Measurements from ENCODE around the gene DYDC1. TPM values are rescaled to one million over a fixed set of nuclear protein-coding genes. Genes with fewer than 3 reads are reported as not detected.

The DYDC1 gene
- total RNA-seq, 1 experiment from 2014 or later = not detected

DNA sequence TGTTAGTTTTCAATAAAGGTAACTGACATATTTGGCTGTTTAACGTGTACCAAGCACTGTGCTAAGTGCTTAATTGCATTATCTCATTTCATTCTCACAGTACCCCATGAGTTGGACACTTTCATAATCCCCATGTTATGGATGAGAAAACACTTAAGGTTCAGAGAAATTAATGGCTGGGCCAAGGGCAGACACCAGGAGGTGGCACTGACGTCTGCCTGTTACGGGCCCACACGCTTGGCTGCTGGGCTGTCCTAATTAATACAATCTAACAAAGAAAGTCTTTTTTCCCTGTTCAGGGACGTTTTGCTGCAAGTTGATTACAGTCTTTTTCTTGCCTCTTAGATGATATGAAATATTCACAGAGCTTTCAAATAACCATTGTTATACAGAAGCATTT lies 16.1 kb upstream of the DYDC1 start:
- intact Hi-C loops (cut with micrococcal nuclease; ENCODE audit: unreplicated experiment) = no loop called here
- ChIA-PET POLR2A (ENCODE audit: low non-redundant PET) (no interaction called here), CTCF (interaction anchor here (0.7 kb wide), 1 partner anchor 8 kb away, joined by 3 read pairs; no protein-coding TSS in a partner anchor)
- Histone ChIP-seq H3K36me3 (ENCODE audit: insufficient read depth, low read length, poor library complexity, severe bottlenecking) (no peaks in the 10 kb centered on the region), H3K4me1 (ENCODE audit: insufficient read depth, low read length, poor library complexity, severe bottlenecking) (no peaks in the 10 kb centered on the region), H3K27ac (ENCODE audit: low read depth, low read length, poor library complexity, severe bottlenecking) (no peak overlapping the region), H3K27me3 (replicated peaks; ENCODE audit: insufficient read depth, low read depth, low read length, poor library complexity) (peaks cover 8% of the 10 kb centered on the region), H3K4me3 (ENCODE audit: low read depth, low read length, poor library complexity, severe bottlenecking) (no peak overlapping the region), H3K9me3 (ENCODE audit: low read depth, low read length, poor library complexity, severe bottlenecking) (no peaks in the 10 kb centered on the region)
- no TSS peak for BruUV-seq (replicated peaks)
- DNase-seq (ENCODE audit: low spot score) = no peak
- TF ChIP-seq, protein P1, sequence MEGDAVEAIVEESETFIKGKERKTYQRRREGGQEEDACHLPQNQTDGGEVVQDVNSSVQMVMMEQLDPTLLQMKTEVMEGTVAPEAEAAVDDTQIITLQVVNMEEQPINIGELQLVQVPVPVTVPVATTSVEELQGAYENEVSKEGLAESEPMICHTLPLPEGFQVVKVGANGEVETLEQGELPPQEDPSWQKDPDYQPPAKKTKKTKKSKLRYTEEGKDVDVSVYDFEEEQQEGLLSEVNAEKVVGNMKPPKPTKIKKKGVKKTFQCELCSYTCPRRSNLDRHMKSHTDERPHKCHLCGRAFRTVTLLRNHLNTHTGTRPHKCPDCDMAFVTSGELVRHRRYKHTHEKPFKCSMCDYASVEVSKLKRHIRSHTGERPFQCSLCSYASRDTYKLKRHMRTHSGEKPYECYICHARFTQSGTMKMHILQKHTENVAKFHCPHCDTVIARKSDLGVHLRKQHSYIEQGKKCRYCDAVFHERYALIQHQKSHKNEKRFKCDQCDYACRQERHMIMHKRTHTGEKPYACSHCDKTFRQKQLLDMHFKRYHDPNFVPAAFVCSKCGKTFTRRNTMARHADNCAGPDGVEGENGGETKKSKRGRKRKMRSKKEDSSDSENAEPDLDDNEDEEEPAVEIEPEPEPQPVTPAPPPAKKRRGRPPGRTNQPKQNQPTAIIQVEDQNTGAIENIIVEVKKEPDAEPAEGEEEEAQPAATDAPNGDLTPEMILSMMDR (conservative IDR thresholded peaks at IDR 0.05; ENCODE audit: low read depth, low read length) = no peak
- no peak for TF ChIP-seq EZH2 (IDR thresholded peaks at IDR 0.05; ENCODE audit: borderline replicate concordance, low read depth, low read length, poor library complexity, severe bottlenecking)

DNA sequence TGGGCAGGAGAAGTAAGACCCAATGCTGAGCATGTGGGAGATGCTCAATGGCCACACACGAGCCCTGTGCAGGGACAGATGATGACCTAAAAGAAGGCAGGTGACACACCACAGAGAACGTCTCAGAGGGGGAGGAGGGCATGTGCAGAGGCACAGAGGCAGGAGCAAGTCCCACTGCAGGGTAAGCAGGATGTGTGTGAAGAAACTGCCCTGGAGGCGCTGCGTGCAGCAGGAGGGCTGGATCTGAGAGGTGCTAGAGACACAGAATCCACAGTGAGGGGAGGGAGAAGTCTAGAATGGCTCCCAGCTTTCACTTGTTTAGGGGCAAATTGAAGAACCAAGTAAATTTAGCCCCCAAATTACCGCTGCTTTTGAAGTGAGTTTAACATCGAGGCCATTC lies 14.9 kb upstream of the DYDC1 start:
- no peak for TF ChIP-seq EZH2 (IDR thresholded peaks at IDR 0.05; ENCODE audit: borderline replicate concordance, low read depth, low read length, poor library complexity, severe bottlenecking)
- TF ChIP-seq, protein P1 (conservative IDR thresholded peaks at IDR 0.05; ENCODE audit: low read depth, low read length) = no peak
- H3K9me3 ChIP-seq (ENCODE audit: low read depth, low read length, poor library complexity, severe bottlenecking) = peaks cover 7% of the 10 kb centered on the region
- H3K4me1 ChIP-seq (ENCODE audit: insufficient read depth, low read length, poor library complexity, severe bottlenecking) = no peaks in the 10 kb centered on the region
- intact Hi-C loops (cut with micrococcal nuclease; ENCODE audit: unreplicated experiment) = no loop called here
- DNase-seq (ENCODE audit: low spot score) = no peak
- H3K4me3 ChIP-seq (ENCODE audit: low read depth, low read length, poor library complexity, severe bottlenecking) = no peak overlapping the region
- POLR2A ChIA-PET (ENCODE audit: low non-redundant PET) = no interaction called here
- no peak overlapping the region for H3K27ac ChIP-seq (ENCODE audit: low read depth, low read length, poor library complexity, severe bottlenecking)
- no peaks in the 10 kb centered on the region for H3K36me3 ChIP-seq (ENCODE audit: insufficient read depth, low read length, poor library complexity, severe bottlenecking)
- no TSS peak for BruUV-seq (replicated peaks)
- CTCF ChIA-PET = no interaction called here
- no peaks in the 10 kb centered on the region for H3K27me3 ChIP-seq (replicated peaks; ENCODE audit: insufficient read depth, low read depth, low read length, poor library complexity)

DNA sequence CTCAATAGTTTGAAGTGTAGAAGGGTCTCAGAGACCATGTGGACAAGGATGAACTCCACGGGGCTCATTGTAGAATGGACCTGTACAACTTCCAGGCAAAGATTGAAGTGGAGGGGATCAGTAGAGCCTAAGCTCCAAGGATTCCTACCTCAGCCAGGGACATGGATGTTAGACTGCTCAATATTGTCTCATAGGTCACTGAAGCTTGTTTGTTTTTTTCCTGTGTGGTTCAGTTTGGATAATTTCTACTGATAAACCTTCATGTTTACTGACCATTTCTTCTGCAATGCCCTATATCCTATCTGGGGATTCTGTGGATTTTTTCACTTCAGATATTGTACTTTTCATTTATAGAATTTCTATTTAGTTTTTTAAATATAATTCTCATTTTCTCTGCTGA lies 9.0 kb upstream of the DYDC1 start:
- no peaks in the 10 kb centered on the region for H3K27me3 ChIP-seq (replicated peaks; ENCODE audit: insufficient read depth, low read depth, low read length, poor library complexity)
- no peak for DNase-seq (ENCODE audit: low spot score)
- intact Hi-C loops (cut with micrococcal nuclease; ENCODE audit: unreplicated experiment) = no loop called here
- H3K36me3 ChIP-seq (ENCODE audit: insufficient read depth, low read length, poor library complexity, severe bottlenecking) = no peaks in the 10 kb centered on the region
- BruUV-seq (replicated peaks) = no TSS peak
- no peak overlapping the region for H3K4me3 ChIP-seq (ENCODE audit: low read depth, low read length, poor library complexity, severe bottlenecking)
- H3K27ac ChIP-seq (ENCODE audit: low read depth, low read length, poor library complexity, severe bottlenecking) = no peak overlapping the region
- POLR2A ChIA-PET (ENCODE audit: low non-redundant PET) = no interaction called here
- CTCF ChIA-PET = no interaction called here
- peaks cover 11% of the 10 kb centered on the region for H3K9me3 ChIP-seq (ENCODE audit: low read depth, low read length, poor library complexity, severe bottlenecking)
- TF ChIP-seq, protein P1 (conservative IDR thresholded peaks at IDR 0.05; ENCODE audit: low read depth, low read length) = no peak
- no peak for TF ChIP-seq EZH2 (IDR thresholded peaks at IDR 0.05; ENCODE audit: borderline replicate concordance, low read depth, low read length, poor library complexity, severe bottlenecking)
- H3K4me1 ChIP-seq (ENCODE audit: insufficient read depth, low read length, poor library complexity, severe bottlenecking) = no peaks in the 10 kb centered on the region

All from A673 (cell line).